Islet precursor cell (in vitro differentiated cells): ENCODE measurements around the gene MINDY4.
A peak's percentile ranks its signal among the peaks of the same experiment; 100 is the strongest.

Experiments used
- DNase-seq: peaks from one replicate; pipeline ENCODE4 v3.0.0-alpha.2; 2018

MINDY4 gene

GRCh38 chr7:30905078-30906012, 134.1 kb downstream of the MINDY4 start:
- no peak for DNase-seq

GRCh38 chr7:30906014-30906413, 134.8 kb downstream of the MINDY4 start:
- DNase-seq: no peak

GRCh38 chr7:30906515-30907240, 135.5 kb downstream of the MINDY4 start:
- no peak for DNase-seq

GRCh38 chr7:30907527-30908267, 136.5 kb downstream of the MINDY4 start:
- DNase-seq: no peak

GRCh38 chr7:30908681-30909080, 137.5 kb downstream of the MINDY4 start:
- no peak for DNase-seq

- DNase-seq: no peak
Measured at GRCh38 chr7:30909431-30909830, 138.2 kb downstream of the MINDY4 start.

- no peak for DNase-seq
Measured at GRCh38 chr7:30910411-30911073, 139.3 kb downstream of the MINDY4 start.

GRCh38 chr7:30911133-30911532, 139.9 kb downstream of the MINDY4 start:
- DNase-seq: no peak

GRCh38 chr7:30911561-30911969, 140.3 kb downstream of the MINDY4 start, which contains the start of gene AQP1:
AQP1 (plus strand) TSS chr7:30911853; CDS start chr7:30911910, 57 bp downstream.
- no peak for DNase-seq

- DNase-seq: no peak
Measured at GRCh38 chr7:30912021-30912730, 141.0 kb downstream of the MINDY4 start.

GRCh38 chr7:30912731-30912985, 141.4 kb downstream of the MINDY4 start:
- no peak for DNase-seq

- no peak for DNase-seq
Measured at GRCh38 chr7:30912986-30913811, 142.0 kb downstream of the MINDY4 start.

- DNase-seq: no peak
Measured at GRCh38 chr7:30913821-30914515, 142.8 kb downstream of the MINDY4 start.

GRCh38 chr7:30914596-30914995, 143.4 kb downstream of the MINDY4 start:
- no peak for DNase-seq

GRCh38 chr7:30915005-30915601, 143.9 kb downstream of the MINDY4 start:
- DNase-seq: peak; percentile 85

- DNase-seq: no peak
Measured at GRCh38 chr7:30915751-30916150, 144.5 kb downstream of the MINDY4 start.

- no peak for DNase-seq
Measured at GRCh38 chr7:30916255-30916654, 145.0 kb downstream of the MINDY4 start.

GRCh38 chr7:30916767-30917166, 145.6 kb downstream of the MINDY4 start:
- no peak for DNase-seq

- no peak for DNase-seq
Measured at GRCh38 chr7:30917216-30917893, 146.1 kb downstream of the MINDY4 start.

GRCh38 chr7:30918676-30919075, 147.5 kb downstream of the MINDY4 start:
- DNase-seq: peak; percentile 53
